GM12892 (cell line): ENCODE results near the gene ROPN1B.

Experiments
- POLR2A ChIP-seq: IDR thresholded peaks from 2 replicates; pipeline ENCODE4 v1.6.1; 2011; ENCODE audit warnings: low read depth, low read length, control low read depth
- POLR2AphosphoS5 ChIP-seq: IDR thresholded peaks from 2 replicates; pipeline ENCODE4 v1.6.1; 2011; ENCODE audit warnings: low read depth, low read length, control low read depth

GRCh38 chr3:126028096-126028495 lies 59.1 kb downstream of the ROPN1B start:
- TF ChIP-seq POLR2A (no peak), POLR2AphosphoS5 (no peak)
